Urothelium cell line (cell line): ENCODE data around the gene SAMM50.

Source experiments
- DNase-seq: peaks from one replicate; pipeline ENCODE4 v3.0.0; 2011; ENCODE audit warnings: low spot score, mixed read lengths
- FAIRE-seq: peaks from 2 replicates; lab custom pipeline; 2011; peaks lifted over from hg19 to GRCh38; lab: Jason Lieb, UNC

The SAMM50 gene

DNA sequence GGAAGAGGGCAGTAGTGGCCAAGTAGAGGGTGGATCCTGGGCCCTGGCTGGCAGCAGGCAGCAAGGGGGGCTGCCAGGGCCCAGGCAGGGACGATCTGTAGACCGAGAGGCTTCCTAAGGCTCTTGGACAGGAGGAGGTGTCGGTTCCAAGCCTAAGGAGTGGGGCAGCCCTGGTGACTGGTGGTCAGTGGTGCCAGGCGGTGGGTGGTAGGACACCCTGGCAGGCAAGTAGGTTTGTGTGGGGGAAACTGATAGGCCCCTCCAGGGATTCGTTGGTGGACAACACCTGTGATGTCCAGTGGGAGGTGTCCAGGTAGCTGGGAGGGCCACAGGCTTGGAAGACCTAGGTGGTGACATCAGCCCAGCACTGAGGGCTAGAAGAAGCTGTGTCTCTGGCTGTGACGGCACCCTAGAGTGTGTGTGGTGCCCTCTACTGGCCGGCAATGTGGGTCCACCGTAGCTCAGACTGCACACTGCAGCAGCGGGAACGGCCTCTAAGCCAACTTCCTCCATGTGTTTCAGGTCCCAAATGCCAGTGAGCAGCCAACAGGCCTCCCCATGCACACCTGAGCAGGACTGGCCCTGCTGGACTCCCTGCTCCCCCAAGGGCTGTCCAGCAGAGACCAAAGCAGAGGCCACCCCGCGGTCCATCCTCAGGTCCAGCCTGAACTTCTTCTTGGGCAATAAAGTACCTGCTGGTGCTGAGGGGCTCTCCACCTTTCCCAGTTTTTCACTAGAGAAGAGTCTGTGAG is 9.4 kb upstream of the SAMM50 start:
- FAIRE-seq (peak; percentile 72), DNase-seq (peak; percentile 77)

DNA sequence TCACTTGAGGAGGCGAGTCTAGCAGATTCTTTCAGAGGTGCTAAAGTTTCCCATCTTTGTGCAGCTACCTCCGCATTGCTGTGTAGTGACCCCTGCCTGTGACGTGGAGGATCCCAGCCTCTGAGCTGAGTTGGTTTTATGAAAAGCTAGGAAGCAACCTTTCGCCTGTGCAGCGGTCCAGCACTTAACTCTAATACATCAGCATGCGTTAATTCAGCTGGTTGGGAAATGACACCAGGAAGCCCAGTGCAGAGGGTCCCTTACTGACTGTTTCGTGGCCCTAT is 8.9 kb upstream of the SAMM50 start:
- DNase-seq = no peak

DNA sequence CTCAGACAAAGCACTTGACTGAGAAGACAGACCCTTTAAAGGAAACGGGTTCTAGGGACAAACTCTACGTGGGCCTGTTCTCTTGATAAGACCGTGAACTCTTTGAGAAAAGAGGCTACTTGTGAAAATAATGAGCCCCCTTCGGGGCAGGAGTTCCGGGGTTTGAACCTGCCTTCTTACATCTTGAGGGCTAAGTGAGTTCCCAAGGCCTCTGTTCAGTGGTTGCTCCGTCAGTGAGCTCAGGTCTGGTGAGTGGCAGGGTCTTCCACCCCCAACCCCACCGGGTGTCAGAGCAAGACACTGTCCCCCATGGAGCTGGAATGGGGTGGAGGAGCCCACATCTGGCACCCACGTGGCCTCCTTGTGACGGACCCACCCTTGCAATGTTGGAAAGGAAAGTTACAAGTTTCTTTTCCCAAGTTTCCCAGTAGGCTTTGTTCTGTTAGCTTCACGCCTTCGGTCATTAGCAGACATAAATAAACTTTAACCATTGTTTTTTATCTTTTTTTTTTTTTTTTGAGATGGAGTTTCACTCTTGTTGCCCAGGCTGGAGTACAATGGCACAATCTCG is 6.3 kb upstream of the SAMM50 start:
- FAIRE-seq = no peak
- DNase-seq = no peak

More for the DNA sequence above, 8.9 kb upstream of the SAMM50 start:
- FAIRE-seq = no peak

DNA sequence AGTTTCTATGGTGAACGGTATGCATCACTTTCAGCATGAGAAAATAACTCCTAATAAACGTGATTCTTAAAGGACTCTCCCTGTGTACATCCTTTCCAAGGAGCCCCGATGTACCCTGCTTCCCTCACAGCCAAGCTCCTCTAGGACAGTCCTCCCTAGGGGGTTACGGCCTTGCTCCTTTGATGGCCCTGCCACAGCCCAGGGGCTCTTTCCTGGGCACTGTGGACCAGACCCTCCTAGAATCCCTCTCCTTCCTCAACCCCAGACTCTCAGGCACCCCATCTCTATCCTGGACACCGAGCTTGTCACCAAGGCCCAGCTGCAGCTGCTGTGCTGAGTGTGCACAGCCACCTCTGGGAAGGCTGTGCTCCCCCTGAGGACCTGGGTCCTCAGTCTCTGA is 3.9 kb upstream of the SAMM50 start:
- DNase-seq (no peak), FAIRE-seq (no peak)

DNA sequence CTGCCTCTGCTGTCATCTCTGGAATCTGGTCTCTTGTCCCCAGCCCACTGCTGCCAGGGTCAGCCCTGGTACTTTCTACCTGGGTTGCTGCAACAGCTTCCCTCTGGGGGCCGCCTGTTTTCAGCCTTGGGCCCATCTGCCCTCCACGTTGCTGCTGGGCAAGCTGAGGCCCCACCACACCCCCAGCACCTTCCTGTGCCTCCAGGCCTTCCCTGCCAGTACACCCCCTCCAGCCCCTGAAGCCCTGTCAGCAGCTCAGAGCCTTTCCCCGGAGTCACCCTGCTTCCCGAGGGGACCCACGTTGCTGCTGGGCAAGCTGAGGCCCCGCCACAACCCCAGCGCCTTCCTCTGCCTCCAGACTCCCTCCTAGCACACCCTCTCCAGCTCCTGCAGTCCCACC is 3.3 kb upstream of the SAMM50 start:
- no peak for DNase-seq
- no peak for FAIRE-seq

DNA sequence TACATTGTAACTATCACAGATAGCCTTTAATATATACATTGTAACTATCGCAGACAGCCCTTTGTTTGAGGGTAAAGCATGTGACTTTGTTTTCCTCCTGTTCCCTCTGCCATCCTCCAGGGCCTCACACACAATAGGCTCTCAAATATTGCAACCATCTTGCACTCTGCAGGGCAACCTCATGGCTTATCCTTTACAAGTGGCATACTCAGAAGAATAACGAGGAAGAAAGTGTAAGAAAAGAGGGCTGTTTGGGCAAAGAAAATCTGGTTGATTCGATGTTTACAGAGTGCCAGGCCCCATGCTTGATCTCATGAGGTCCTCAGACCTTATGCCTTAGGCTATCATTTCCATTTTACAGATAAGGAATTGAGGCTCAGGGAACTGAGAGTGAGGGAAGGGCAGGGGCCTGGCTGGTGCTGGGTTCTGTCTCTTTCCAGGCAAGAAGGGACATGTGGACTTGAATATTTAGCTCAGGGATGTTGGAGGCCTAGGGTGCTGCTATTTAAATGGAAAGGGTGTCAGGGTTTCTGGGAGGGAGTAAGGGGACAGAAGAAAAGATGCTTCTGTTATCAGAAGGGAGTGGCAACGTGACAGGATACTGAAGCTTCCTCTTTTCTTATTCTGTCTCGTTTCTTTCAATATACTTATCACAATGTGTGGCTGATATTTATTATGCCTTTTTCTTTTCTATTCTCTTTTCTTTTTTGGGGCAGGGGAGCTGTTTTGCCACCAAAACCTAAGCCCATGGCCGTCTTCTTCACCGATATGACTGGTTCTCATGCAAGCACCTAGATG is 1.1 kb upstream of the SAMM50 start:
- FAIRE-seq = no peak

DNA sequence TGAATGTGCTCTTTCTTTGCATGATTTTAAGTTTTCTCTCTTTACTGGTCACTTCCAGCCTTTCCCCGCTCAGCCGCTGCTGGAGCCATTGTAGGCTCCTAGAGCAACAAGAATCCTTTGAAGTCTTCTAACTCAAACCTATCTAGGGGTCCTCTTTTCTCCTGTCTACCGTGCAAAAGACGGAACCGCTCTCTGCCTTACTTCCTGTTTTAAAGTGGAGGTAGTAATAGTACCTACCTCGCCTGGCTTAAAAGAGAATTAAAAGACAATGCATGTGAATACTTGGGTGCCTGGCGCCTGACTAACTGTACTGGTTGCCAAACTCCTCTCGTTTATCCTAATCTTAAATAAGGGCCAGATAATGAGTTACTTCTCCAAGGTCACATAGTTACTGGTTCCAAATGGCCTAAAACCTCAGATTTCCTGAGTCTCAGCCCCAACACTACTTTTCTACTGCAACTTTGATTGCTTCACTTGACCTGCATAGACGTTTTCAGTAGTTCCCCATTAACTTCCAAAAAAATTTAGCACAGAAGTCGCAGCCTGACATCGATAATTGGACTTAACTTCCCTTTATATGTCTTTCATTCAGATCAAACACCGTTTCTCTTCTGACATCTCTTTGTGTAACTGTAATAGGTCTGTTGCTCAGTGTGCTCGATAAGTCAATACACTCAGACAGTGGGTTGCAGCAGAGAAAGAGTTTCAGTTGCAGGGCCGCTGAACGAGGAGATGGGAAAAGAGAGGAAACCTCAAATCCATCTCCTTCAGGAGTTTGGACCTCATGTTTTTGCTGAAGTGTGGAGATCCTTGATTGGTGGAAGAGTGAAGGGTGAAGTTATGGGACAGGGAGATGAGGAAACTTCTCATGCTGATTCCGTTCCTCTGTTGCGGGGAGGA is 891 bp downstream of the SAMM50 start:
- DNase-seq = no peak
- FAIRE-seq = no peak

More for the DNA sequence above, 1.1 kb upstream of the SAMM50 start:
- DNase-seq = no peak

DNA sequence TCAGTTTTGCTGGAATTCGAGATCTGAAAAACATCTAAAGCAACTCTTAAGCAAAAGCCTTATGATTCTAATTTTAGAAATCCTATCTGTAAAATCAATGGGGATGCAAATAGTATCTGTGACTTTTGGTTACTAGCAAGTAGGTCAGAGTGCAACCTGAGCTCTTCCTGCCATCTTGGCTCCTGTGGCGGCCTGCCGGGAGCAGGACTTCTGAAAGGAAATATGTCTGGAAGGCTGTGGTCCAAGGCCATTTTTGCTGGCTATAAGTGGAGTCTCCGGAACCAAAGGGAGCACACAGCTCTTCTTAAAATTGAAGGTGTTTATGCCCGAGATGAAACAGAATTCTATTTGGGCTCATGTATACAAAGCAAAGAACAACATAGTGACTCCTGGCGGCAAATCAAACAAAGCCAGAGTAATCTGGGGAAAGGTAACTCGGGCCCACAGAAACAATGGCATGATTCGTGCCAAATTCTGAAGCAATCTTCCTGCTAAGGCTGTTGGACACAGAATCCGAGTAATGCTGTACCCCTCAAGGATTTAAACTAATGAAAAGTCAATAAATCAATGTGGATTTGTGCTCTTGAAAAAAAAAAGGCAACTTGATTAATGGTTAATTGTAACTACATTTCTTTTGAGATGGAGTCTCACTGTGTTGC is 1.7 kb downstream of the SAMM50 start:
- FAIRE-seq (no peak), DNase-seq (no peak)

DNA sequence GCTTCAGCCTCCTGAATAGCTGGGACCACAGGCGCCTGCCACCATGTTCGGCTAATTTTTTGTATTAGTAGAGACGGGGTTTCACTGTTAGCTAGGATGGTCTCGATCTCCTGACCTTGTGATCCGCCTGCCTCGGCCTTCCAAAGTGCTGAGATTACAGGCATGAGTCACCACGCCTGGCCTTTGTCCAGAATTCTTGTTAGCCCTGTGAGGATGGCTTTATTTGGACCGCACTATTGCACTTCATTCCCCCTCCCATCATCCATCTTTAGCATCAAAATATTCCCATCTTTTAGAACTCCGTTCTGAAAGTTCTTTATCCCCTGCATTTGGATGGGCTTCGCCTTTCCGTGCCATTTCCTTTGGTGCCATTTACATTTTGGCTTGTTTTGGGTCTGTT is 2.6 kb downstream of the SAMM50 start:
- no peak for FAIRE-seq
- no peak for DNase-seq

DNA sequence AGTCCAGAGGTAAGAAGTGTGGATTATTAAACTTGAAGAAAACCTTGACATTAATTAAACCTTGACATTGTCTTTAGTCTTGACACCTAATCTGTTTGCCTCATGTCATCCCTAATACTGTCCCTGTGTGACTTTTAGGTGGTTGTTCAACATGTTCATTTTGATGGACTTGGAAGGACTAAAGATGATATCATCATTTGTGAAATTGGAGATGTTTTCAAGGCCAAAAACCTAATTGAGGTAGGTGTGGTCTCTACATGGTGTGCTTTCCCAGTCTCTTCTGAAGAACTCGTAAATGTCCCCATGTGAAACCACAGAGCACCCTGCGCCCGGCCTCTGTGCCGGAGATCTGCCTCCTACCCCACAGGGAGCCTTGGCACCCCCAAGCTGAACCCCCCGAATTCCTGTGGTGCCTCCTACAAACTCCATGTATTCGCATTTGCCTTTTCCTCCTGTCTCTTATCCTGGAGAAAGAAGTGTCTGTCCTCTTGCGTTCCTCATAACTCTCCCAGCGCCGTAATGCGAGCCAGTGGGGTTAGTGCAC is 9.1 kb downstream of the SAMM50 start:
- no peak for FAIRE-seq
- no peak for DNase-seq

DNA sequence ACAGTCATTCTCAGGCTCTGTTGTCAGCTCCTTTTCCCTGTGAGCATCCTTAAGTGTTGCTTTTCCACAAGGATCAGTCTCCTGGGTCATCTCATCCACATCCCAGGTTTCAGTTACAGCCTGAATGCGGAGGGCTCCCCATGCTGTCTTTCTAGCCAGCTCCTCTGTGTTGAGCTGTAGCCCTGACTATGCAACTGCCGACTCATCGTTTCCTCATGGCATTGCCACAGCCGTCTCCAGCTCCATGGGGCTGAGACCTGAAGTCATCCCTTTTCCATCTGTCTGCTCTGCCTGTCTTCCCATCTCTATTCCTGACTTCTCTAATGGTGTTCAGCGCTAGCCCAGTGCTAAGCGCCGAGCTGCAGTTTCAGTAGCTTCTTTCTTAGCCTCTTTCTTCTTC is 11.8 kb downstream of the SAMM50 start:
- FAIRE-seq = no peak
- DNase-seq = no peak

DNA sequence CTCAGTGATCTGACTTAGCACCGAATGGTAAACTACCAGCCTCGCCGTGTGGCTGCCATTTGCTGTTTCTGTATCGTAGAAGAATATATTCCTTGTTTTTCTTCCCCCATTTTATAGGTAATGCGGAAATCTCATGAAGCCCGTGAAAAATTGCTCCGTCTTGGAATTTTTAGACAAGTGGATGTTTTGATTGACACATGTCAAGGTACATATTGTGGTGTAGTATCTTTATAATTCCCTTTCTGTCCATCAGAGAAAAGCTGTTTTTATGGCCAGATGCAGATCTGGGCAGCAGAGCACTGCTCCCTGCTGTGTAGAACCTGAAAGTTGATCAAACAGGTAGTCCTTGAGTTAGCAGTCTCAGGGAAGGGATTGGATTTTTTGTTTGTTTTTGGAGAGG is 13.4 kb downstream of the SAMM50 start:
- peak; percentile 30 for FAIRE-seq
- no peak for DNase-seq

DNA sequence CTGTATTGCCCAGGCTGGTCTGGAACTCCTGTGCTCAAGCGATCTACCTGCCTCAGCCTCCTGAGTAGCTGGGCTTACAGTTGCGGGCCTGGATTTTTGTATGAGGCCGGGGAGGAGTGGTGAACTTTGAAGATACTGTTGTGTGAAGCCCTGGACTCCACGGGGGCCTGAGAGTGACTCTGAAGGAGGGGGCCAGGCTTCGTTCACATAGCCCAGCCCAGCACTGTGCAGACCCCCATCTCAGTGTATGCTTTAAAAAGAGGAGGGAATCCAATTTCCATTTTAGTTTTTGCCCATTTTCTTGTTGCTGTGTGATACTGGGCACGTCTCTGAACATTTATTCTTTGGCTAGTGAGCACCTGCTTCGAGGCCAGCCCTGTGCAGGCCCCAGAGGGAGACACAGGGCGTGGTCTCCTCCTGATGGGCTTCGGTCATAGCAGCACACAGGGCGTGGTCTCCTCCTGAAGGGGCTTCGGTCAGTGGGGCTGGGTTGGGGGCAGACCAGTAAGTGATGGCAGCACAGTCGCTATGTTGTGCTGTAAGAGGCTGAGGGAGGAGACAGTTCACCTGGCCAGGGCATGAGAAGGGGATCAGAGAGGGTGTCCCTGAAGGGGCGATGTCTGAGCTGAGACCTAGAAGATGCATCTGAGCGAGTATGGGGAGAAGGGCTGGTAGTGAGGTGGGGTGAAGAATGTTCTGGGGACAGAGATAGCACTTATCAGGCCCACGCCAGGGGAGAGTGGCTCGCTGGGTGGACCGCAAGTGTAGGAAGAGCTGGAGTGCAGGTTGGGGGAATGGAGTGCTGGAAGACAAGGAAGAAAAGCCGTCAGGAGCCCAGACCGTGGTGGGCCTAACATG is 14.0 kb downstream of the SAMM50 start:
- peak; percentile 77 for FAIRE-seq
- DNase-seq = no peak

DNA sequence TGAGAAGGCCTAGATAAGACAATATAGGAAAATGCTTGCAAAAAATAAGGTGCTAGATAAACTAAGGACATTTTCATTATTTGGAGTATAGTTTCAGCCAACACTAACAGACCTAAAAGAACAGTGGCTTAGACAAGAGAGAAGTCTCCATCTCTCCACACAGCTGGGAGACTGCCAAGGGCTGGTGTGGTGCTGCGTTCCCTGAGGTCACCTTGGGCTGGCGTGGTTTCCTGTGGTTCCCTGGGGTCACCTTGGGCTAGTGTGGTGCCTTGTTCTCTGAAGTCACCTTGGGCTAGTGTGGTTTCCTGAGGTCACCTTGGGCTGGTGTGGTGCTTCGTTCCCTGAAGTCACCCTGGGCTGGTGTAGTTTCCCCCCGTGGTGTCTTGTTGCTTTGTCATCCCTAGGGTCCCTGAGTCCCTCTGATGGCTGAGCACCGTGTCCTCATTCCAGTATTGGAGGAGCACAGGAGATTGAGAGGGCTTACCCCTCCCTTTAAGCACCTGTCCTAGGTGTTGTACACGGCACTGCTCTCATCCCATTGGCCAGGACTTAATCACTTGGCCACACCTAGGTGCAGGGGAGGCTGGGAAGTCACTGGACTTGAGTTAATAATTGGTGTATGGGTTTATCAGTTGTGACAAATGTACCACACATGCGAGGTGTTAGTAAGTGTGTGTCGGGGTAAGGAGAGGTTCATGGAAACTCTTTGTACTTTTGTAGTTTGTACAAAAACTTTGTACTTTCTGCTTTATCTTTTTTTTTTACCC is 14.9 kb downstream of the SAMM50 start:
- FAIRE-seq (no peak), DNase-seq (no peak)

DNA sequence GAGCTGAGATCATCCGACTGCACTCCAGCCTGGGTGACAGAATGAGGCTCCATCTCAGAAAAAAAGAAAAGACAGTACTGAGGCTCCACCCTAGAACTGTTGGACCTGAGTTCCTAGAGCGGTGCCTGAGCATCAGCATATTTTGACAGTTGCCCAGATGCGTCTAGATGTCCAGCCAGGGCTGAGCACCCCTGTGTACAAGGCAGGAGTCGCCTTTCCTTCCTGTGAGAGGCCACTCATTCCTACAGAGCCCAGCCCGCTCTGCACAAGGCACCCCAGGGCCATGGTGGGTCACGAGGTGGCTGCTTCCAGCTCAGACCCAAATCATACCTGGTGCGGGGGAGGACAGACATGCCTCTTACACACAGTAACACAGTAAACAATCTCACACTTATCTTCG is 15.9 kb downstream of the SAMM50 start:
- DNase-seq (no peak), FAIRE-seq (no peak)

DNA sequence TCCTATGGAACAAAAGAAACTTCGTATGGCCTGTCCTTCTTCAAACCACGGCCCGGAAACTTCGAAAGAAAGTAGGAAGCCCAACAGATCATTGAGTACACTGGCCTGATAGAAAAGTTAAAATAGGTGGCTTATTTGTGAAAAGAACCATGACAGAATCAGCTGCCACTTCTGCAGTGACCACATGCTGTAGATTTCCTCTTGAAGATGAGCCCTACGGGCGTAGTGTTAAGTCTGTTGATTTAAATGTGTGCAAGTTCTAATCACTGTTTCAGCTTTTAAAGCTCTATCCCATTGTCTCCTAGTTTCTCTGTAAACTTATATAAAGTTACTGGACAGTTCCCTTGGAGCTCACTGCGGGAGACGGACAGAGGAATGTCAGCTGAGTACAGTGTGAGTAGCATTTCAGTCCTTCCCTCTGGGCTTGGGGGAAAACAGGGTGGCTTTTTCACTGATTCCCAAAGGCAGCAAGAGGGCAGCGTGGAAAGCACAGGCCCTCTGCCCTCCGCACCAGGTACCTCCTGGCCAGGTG is 17.8 kb downstream of the SAMM50 start:
- FAIRE-seq (no peak), DNase-seq (no peak)

DNA sequence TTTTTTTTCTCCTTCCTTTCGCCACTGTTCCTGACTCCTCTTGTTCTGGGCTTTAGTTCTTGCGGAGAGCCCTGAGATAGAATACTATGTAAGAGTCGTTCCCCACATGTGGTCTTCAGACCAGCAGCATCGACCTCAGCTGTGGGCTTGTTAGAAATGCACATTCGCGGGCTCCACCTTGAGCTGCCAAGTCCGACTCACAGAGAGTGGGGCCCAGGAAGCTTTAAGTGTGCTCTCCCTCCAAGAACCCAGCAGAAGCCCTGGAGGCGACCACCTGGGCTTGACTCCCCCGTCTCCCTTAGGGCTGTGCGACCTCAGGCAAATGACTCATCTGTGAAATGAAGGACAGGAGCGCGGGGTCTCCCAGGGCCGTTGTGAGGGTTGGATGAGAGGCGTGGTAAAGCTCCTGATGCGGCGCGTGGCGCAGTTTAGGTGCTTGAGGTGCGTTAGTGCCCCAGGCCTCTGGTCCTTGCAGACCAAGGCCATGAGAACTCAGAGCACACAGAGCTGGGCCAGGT is 18.8 kb downstream of the SAMM50 start:
- DNase-seq (no peak), FAIRE-seq (no peak)

DNA sequence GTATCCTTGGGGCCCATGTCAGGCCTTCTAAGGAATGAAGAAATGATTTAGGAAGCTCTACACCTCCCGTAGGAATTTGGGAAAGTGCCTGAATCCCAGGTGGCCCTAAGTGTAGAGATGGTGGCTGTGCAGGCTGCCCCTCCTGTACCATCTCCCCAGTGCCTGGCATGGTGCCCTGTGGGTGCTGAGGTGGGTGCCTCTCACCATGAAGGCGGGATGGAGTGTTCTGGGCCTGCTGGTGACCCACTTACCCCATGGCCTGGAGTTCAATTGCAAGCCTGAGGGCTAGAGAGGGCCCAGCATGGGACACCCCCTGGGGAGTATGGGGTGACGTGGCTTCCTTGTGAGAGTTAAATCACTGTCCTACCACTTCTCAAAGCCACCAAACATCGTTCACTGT is 19.8 kb downstream of the SAMM50 start:
- FAIRE-seq (no peak), DNase-seq (no peak)
